Activated naive CD4-positive, alpha-beta T cell treated with anti-CD3 and anti-CD28 coated beads for 36 hours (primary cell): ENCODE results near the gene METTL21C. TPM values are rescaled to one million over a fixed set of nuclear protein-coding genes. Genes with fewer than 3 reads are reported as not detected.

Experiments
- CTCF ChIA-PET: fragments of 350-600 bp; sonication (Branson Sonifier 250); formaldehyde crosslinking; loops from one replicate; lab custom pipeline; 2021; ENCODE audit warnings: antibody characterized with exemption; lab: Charles Lee
- DNase-seq: peaks from one replicate; pipeline ENCODE4 v3.0.0-alpha.2; 2020
- H3K27ac Mint-ChIP-seq: one replicate; pipeline ENCODE4 v1.8.0; 2021; ENCODE audit warnings: mild to moderate bottlenecking, mixed read lengths
- H3K27me3 Mint-ChIP-seq: one replicate; pipeline ENCODE4 v1.8.0; 2021; ENCODE audit warnings: low read depth, mixed read lengths
- H3K36me3 Mint-ChIP-seq: one replicate; pipeline ENCODE4 v1.8.0; 2021; ENCODE audit warnings: low read depth, mixed read lengths
- H3K4me1 Mint-ChIP-seq: one replicate; pipeline ENCODE4 v1.8.0; 2021; ENCODE audit warnings: low read depth, mixed read lengths
- H3K4me3 Mint-ChIP-seq: one replicate; pipeline ENCODE4 v1.8.0; 2021; ENCODE audit warnings: mild to moderate bottlenecking, moderate library complexity, mixed read lengths
- H3K9me3 Mint-ChIP-seq: one replicate; pipeline ENCODE4 v1.8.0; 2021; ENCODE audit warnings: mixed read lengths
- intact Hi-C: fragments of 100-400 bp; cut with micrococcal nuclease; formaldehyde crosslinking; loops from one replicate; pipeline ENCODE4 v1.15.1; 2023
- total RNA-seq, 2 experiments: library from RNA; stranded (reverse); gene quantifications; one replicate each; pipeline ENCODE4 v1.2.3, GENCODE V29; 2021

METTL21C gene
- total RNA-seq, 2 experiments from 2014 or later = not detected

DNA sequence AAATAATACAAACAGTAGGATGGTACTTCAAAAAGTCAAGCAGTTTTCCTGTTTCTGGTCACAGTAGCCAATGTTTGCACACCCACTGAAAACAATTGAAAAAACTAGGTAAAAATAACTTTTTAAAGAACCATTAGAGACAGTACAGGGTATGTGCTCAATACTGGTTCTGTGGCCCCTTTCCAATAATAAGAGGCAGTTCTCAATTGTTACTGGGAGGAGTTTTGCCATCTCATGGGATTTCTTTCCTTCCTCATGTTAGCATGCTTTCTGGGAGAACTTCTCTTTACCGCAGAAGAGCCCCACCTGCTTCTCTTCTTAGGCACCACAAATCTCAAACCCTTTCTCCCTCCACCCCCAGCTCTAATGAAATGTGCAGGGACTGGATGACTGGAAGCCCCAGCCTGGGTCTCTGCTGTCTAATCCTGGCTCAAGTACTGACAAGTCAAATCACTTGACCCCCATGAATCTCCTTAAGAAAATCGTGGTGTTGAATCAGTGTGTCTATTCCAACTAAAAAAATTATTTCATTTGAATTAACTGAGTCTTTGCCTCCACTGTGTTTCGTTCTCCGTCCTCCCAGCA lies 14.6 kb downstream of the METTL21C start:
- Mint-ChIP-seq H3K36me3 (peaks cover 23% of the 10 kb centered on the region), H3K4me3 (no peak overlapping the region), H3K9me3 (peaks cover 2% of the 10 kb centered on the region), H3K27ac (peak overlapping the region; percentile 31), H3K27me3 (no peaks in the 10 kb centered on the region), H3K4me1 (peaks cover 23% of the 10 kb centered on the region)
- CTCF ChIA-PET = interaction anchor here (0.7 kb wide), 1 partner anchor 99 kb away, joined by 3 read pairs; no protein-coding TSS in a partner anchor
- DNase-seq = no peak
- intact Hi-C loops = loop anchor here (2.0 to 5.0 kb wide), 3 partner anchors 83 to 167 kb away; partner anchors contain the start of genes BIVM, ERCC5, POGLUT2 and TPP2

DNA sequence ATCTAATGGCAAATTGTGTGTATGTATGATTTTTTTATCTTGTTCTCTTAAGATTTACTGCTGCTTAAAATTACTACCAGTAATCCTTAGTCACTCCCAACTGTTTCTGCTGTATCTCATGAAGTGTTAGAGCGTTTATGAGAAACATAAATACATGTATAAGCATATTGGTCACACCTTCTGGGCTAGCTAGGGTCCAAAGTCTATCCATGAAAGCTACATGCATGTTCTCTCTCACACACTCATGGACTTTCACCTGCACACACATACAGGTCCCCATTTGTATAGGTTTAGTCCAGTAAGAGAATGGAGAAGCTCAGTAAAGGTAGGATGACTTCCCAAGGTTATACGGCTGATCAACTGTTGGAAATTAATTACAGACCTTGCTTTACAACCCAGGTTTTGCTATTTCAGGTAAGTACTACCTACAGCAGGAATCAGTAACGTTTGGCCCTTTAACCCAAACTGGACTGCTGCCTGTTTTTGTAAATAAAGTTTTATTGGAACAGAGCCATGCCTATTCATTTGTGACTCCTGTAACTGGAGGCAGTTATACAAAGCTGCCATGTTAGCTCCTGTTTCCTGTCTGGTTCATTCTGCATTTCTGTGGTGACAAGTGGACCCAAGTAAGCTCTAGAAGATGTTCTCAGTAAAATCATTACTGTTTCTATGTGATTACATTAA lies 15.3 kb downstream of the METTL21C start:
- H3K27ac Mint-ChIP-seq = no peak overlapping the region
- H3K27me3 Mint-ChIP-seq = no peaks in the 10 kb centered on the region
- H3K4me3 Mint-ChIP-seq = no peak overlapping the region
- H3K9me3 Mint-ChIP-seq = peaks cover 2% of the 10 kb centered on the region
- no peak for DNase-seq
- CTCF ChIA-PET = interaction anchor here (0.7 kb wide), 1 partner anchor 98 kb away, joined by 3 read pairs; no protein-coding TSS in a partner anchor
- H3K36me3 Mint-ChIP-seq = peaks cover 23% of the 10 kb centered on the region
- peaks cover 23% of the 10 kb centered on the region for H3K4me1 Mint-ChIP-seq
- intact Hi-C loops = loop anchor here (2.0 to 5.0 kb wide), 3 partner anchors 83 to 168 kb away; partner anchors contain the start of genes BIVM, ERCC5, POGLUT2 and TPP2

DNA sequence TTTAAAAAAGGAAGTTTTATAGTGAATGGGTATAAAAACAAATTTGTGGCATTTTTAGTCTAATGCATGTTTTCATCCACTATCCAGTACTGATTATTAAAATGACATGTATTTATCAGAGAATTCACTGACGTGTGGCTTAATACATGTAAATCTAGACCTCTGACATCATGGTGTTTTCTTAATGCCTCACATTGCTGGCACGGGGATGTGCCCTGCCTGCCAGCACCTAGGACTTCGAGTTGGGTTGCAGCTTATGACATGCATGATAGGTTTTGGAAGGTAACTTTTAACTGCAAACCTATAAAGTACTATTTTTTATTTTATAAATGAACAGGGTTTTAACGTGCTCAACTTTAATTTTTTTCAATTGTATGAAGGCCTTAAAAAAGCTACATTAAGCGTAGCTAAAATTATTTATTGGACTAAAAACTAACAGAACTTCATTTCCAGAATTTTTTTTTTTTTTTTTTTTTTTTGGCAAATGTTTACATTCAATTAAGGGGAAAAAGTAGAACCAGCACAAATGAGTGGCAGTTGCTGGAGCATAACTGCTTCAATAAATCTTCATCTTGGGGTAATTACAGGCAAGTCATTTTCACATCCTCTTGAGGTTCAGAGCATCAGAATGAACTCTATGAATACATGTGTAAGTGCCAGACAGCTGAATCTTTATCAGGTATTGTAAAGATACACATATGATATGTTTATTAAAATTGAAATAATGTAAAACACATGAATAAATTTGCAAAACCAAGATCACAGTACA lies 16.3 kb downstream of the METTL21C start:
- Mint-ChIP-seq H3K4me1 (peaks cover 23% of the 10 kb centered on the region), H3K9me3 (peaks cover 2% of the 10 kb centered on the region), H3K27ac (no peak overlapping the region), H3K4me3 (no peak overlapping the region), H3K27me3 (no peaks in the 10 kb centered on the region), H3K36me3 (peaks cover 23% of the 10 kb centered on the region)
- intact Hi-C loops = no loop called here
- CTCF ChIA-PET = interaction anchor here (1.0 kb wide), 1 partner anchor 97 kb away, joined by 3 read pairs; no protein-coding TSS in a partner anchor
- DNase-seq = no peak

DNA sequence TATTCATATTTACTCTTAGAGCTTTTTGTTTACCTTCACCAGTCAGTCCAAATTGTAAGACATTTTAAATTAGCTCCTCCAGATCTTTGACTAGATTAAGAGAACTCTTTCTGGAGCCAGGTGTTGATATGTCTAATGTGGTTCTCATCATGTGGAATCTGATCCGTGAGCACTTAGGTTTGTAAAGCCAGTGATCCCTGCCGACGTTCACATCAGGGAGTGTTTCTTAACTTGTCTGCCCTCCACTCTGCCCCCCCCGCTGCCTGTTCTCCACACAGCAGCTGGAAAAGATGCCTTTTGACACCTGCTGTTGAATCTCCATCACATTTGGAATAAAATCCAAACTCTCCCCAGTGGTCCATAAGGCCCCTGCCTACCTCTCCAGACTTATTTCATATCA lies 17.7 kb downstream of the METTL21C start:
- peaks cover 2% of the 10 kb centered on the region for H3K9me3 Mint-ChIP-seq
- no peak overlapping the region for H3K4me3 Mint-ChIP-seq
- no peaks in the 10 kb centered on the region for H3K27me3 Mint-ChIP-seq
- CTCF ChIA-PET = no interaction called here
- intact Hi-C loops = no loop called here
- no peak for DNase-seq
- peak overlapping the region; percentile 70 for H3K27ac Mint-ChIP-seq
- peaks cover 17% of the 10 kb centered on the region for H3K4me1 Mint-ChIP-seq
- H3K36me3 Mint-ChIP-seq = peaks cover 24% of the 10 kb centered on the region

DNA sequence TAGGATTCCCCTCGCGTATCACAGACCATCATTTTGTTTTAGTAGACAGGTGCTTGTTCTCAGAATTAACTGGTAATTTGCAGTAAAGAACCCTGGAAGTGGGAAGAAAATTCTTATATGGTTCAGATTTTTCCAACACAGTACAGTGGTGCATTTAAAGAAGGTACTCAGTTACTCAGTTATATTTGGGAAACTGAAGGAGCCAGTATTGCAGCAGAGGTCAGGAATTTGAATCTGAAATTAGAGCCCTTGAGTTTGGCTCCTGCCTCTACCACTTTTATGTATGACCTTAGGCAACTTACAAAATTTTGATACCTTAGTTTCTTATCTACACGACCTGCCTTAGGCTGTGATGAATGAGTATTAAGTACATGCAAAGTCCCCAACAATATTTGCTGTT lies 19.7 kb downstream of the METTL21C start:
- Mint-ChIP-seq H3K36me3 (peaks cover 29% of the 10 kb centered on the region), H3K4me1 (peaks cover 3% of the 10 kb centered on the region), H3K27ac (no peak overlapping the region), H3K4me3 (no peak overlapping the region), H3K27me3 (no peaks in the 10 kb centered on the region), H3K9me3 (no peaks in the 10 kb centered on the region)
- intact Hi-C loops = no loop called here
- DNase-seq = no peak
- CTCF ChIA-PET = no interaction called here

DNA sequence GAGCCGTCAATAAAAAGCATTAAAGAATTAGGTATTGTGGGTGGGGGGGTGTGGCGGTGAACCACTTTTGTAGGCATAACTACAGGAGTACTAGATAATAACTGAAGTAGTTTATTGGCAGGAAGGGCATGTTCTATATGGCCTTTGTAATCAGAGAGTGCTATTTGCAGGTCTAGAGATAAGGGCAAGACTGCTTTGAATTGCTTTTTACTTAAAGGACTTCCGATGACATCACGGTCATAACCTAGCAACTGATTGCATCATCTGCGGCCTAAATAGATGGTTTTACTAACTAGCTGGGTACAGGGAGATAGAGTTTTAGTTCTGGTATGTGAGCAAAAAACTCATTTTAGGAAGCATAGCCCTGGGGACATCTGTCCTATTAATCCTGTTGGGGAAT lies 24.7 kb downstream of the METTL21C start:
- Mint-ChIP-seq H3K36me3 (peaks cover 48% of the 10 kb centered on the region), H3K4me3 (no peak overlapping the region), H3K27me3 (no peaks in the 10 kb centered on the region), H3K27ac (no peak overlapping the region), H3K4me1 (no peaks in the 10 kb centered on the region), H3K9me3 (peaks cover 17% of the 10 kb centered on the region)
- intact Hi-C loops = no loop called here
- CTCF ChIA-PET = no interaction called here
- DNase-seq = no peak

DNA sequence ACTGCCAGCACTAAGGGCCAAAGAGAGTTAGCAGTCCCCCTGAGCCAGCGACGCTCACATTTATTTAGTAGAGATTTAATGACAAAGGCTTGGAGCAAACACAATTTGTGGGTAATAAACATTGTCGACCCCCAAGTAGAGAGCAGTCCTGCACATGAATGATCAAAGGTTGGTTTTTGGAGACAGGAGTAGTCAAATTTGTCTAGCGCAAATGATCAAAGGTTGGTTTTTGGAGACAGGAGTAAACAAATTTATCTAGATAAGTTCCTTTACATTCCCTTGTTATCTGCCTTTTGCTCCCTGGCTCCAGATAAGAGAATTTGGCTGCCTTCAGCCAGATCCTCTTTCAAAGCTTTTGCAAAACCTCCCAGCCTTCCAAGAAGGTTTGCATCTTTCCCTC lies 26.9 kb downstream of the METTL21C start:
- Mint-ChIP-seq H3K4me3 (no peak overlapping the region), H3K27ac (no peak overlapping the region), H3K36me3 (peaks cover 53% of the 10 kb centered on the region), H3K27me3 (no peaks in the 10 kb centered on the region), H3K4me1 (no peaks in the 10 kb centered on the region), H3K9me3 (peaks cover 17% of the 10 kb centered on the region)
- no peak for DNase-seq
- intact Hi-C loops = no loop called here
- CTCF ChIA-PET = no interaction called here

DNA sequence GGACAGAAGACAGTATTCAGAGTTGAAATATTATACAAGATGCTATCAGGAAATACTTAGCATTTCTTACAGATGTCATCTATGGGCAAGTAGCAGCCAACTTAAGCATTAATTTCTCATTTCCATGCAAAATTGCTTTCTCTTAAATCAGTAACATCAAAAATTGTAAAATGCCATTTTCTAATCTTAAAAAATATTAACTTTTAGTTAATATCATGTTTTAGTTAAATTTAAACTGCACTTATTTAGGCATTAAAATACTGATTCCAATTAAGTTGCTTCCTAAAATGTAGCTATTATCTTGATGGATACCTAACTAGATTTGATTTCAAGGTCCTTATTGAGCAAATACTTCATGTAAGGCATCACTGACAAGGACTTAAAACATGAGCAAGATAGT lies 27.8 kb downstream of the METTL21C start:
- Mint-ChIP-seq H3K4me1 (no peaks in the 10 kb centered on the region), H3K27ac (no peak overlapping the region), H3K27me3 (no peaks in the 10 kb centered on the region), H3K9me3 (peaks cover 17% of the 10 kb centered on the region), H3K36me3 (peaks cover 56% of the 10 kb centered on the region), H3K4me3 (no peak overlapping the region)
- no peak for DNase-seq
- intact Hi-C loops = no loop called here
- CTCF ChIA-PET = interaction anchor here (0.6 to 1.2 kb wide), 3 partner anchors 24 to 1516 kb away, joined by 3 to 4 read pairs (median 3); no protein-coding TSS in a partner anchor

DNA sequence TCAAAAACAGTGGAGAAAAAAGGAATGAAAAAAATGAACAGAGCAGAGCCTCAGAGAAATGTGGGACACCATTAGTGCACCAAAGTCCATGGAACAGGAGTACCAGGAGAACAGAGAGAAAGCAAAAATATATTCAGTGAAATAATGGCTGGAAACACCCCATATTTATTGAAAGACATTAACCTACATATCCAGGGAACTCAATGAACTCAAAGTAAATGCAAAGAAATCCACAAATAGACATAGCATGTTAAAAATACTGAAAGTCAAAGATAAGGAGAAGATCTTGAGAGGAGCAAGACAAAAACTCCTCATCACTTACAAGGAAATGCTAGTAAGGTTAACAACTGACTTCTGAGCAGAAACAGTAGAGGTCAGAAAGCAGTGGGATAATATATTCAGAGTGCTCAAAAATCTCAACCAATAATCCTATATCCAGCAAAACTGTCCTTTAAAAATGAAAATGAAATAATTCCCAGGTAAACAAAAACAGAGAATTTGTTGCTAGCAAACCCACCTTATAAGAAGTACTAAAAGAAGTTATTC lies 35.6 kb downstream of the METTL21C start:
- no peak overlapping the region for H3K4me3 Mint-ChIP-seq
- peaks cover 5% of the 10 kb centered on the region for H3K9me3 Mint-ChIP-seq
- intact Hi-C loops = no loop called here
- DNase-seq = no peak
- H3K27me3 Mint-ChIP-seq = no peaks in the 10 kb centered on the region
- CTCF ChIA-PET = no interaction called here
- no peaks in the 10 kb centered on the region for H3K4me1 Mint-ChIP-seq
- H3K36me3 Mint-ChIP-seq = peaks cover 43% of the 10 kb centered on the region
- H3K27ac Mint-ChIP-seq = no peak overlapping the region

DNA sequence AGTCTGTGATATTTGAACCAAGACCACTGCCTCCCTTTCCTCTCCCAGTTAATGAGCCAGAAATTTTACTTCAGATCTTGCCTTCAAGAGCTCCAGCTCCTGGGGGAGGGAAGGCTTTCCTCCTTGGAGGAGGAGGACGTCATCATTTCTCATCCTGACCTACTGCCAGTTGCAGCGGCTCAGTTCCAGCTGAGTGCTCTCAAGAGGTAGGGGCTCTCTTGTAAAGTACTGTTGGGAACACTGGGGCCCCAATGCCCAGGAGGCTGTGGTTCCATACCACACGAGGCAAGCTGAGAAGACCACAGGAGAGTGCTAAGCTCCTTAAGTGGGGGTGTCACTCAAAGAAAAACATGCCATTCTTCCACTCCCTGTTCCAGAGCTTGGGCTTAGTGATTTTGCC lies 36.2 kb downstream of the METTL21C start:
- H3K4me3 Mint-ChIP-seq = no peak overlapping the region
- CTCF ChIA-PET = no interaction called here
- intact Hi-C loops = no loop called here
- H3K27me3 Mint-ChIP-seq = no peaks in the 10 kb centered on the region
- peaks cover 5% of the 10 kb centered on the region for H3K9me3 Mint-ChIP-seq
- peaks cover 39% of the 10 kb centered on the region for H3K36me3 Mint-ChIP-seq
- no peak overlapping the region for H3K27ac Mint-ChIP-seq
- no peaks in the 10 kb centered on the region for H3K4me1 Mint-ChIP-seq
- no peak for DNase-seq

DNA sequence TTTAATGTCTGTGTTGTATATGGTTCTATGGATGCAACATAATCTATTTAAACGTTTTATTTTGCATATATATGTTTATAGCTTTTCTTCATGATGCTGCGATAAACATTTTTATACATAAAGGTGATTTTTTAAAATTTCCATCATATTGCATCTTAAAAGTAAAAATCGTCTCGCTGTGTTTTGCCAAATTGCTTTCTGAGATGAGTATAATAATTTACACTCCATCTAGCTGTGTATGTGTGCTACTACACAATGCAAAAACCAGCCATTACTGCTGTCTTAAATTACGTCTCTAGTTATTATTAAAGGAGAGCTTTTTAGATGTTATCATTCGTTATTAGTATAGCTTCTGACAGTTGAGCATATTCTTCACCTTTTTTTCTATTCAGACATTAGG lies 37.2 kb downstream of the METTL21C start:
- intact Hi-C loops = loop anchor here (2.0 kb wide), 1 partner anchor 65 kb away; no protein-coding TSS in a partner anchor

DNA sequence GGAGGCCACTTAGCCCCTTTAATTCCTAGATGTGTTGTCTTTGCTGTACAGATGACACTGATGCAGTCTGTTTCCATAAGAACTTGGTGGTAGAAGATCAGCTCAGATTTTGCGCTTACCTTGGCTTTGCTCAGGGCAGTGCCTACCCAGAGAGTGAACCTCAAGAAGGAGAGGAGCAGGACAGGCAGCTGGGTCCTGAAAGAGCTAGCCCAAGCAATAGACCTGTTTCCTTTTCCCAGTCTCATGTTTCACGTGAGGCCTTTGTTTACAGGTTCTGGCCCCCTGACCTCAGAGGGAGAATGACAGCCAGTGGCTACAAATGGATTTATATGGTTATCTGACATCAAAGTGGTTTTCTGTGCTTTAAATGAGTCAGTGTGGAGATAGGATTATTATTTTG lies 40.1 kb downstream of the METTL21C start:
- peaks cover 5% of the 10 kb centered on the region for H3K9me3 Mint-ChIP-seq
- CTCF ChIA-PET = no interaction called here
- H3K27ac Mint-ChIP-seq = no peak overlapping the region
- peaks cover 30% of the 10 kb centered on the region for H3K36me3 Mint-ChIP-seq
- H3K4me1 Mint-ChIP-seq = peaks cover 4% of the 10 kb centered on the region
- H3K4me3 Mint-ChIP-seq = no peak overlapping the region
- no peak for DNase-seq
- intact Hi-C loops = no loop called here
- H3K27me3 Mint-ChIP-seq = no peaks in the 10 kb centered on the region

More for the DNA sequence above, 37.2 kb downstream of the METTL21C start:
- DNase-seq = no peak
- no peak overlapping the region for H3K27ac Mint-ChIP-seq
- H3K36me3 Mint-ChIP-seq = peaks cover 43% of the 10 kb centered on the region
- H3K4me1 Mint-ChIP-seq = no peaks in the 10 kb centered on the region
- CTCF ChIA-PET = no interaction called here
- no peak overlapping the region for H3K4me3 Mint-ChIP-seq
- H3K9me3 Mint-ChIP-seq = peaks cover 5% of the 10 kb centered on the region
- H3K27me3 Mint-ChIP-seq = no peaks in the 10 kb centered on the region
